ENCODE measurements around the gene ZNF512B.

Gene ZNF512B

GRCh38 chr20:63942969-63943807, 26.5 kb downstream of the ZNF512B start:
- no peak for TF ChIP-seq CTCF (conservative IDR thresholded peaks at IDR 0.05)
- peak overlapping the region; percentile 41 for H3K27ac ChIP-seq

- no peak for TF ChIP-seq CTCF (conservative IDR thresholded peaks at IDR 0.05)
- H3K27ac ChIP-seq, result peak overlapping the region; percentile 41
Measured at GRCh38 chr20:63942250-63942951, 27.3 kb downstream of the ZNF512B start.

GRCh38 chr20:63941282-63942081, 28.2 kb downstream of the ZNF512B start:
- no peak overlapping the region; the same call in 1 of the 2 replicates for H3K27ac ChIP-seq
- TF ChIP-seq CTCF (conservative IDR thresholded peaks at IDR 0.05), result no peak

GRCh38 chr20:63940472-63941266, 29.1 kb downstream of the ZNF512B start:
- no peak overlapping the region; the same call in 1 of the 2 replicates for H3K27ac ChIP-seq
- TF ChIP-seq CTCF (conservative IDR thresholded peaks at IDR 0.05), result no peak

- H3K27ac ChIP-seq, result no peak overlapping the region; the same call in 1 of the 2 replicates
- no peak for TF ChIP-seq CTCF (conservative IDR thresholded peaks at IDR 0.05)
Measured at GRCh38 chr20:63940071-63940471, 29.7 kb downstream of the ZNF512B start.

GRCh38 chr20:63939061-63939935, 30.4 kb downstream of the ZNF512B start:
- H3K27ac ChIP-seq, result no peak overlapping the region; the same call in 1 of the 2 replicates

More at GRCh38 chr20:63939061-63939935, 30.4 kb downstream of the ZNF512B start:
- no peak for TF ChIP-seq CTCF (conservative IDR thresholded peaks at IDR 0.05)

Measured in VCaP (cell line).